Measurements from ENCODE around the gene DDX25.

The DDX25 gene

DNA sequence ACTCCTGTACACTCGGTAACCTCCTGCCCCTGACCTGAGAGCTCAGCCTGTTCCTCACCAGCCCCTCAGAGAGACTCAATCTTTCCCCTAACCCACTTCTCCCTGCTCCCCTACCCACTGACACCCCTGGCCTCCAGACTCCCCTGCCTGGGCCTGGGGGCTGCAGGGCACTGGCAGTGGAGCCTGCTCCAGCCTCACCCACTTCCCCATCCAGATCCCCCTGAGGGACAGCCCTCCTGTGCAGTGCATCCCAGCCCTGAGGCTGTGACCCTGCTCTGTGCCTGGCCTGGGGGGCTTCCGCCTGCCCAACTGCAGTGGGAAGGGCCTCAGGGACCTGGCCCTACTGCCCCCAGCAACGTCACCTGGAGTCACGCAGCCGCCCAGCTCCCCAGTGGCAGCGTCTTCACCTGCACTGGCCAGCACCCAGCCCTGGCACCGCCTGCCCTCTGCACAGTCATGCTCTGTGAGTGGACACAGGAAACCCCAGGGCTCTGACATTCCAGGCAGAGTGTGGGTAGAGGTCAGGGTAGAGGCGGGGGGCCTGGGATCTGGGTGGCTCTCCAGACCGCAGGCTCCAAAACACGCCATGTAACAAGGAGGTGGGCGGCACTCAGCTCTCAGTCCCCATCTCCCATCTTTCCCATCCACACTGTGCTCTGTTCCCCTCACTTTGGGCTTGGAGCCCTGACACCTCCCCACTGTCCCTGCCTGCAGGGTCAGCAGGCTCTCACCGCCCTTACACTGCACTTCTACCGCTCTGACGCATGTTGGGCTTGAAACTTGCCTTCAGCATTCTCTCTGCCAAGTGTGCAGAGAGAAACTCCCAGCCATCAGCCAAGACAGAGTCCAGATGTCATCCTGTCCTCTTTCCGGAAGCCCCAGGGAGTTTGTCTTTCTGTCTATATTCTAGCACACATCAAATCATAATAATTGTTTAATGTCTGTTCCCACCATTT, 46.7 kb downstream of the DDX25 start:
- peak; percentile 62 for DNase-seq (ENCODE audit: low spot score)

DNA sequence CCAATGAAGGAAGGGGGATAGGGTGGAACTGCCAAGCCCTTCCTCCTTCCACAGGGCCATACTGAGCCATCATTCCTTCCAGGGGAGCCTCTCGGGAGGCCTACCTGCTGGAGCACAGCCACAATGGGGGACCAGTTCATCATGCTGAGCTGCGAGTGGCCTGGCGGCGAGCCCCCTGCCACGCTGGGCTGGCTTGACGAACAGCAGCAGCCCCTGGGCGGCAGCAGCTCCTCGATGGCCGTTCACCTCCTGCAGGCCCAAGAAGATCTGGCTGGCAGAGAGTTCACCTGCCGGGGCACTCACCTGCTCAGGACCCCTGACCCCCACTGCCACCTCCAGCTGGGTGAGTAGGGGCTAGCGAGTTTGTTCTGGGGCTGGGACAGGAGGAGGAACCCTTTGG, 47.4 kb downstream of the DDX25 start:
- DNase-seq (ENCODE audit: low spot score) = no peak

DNA sequence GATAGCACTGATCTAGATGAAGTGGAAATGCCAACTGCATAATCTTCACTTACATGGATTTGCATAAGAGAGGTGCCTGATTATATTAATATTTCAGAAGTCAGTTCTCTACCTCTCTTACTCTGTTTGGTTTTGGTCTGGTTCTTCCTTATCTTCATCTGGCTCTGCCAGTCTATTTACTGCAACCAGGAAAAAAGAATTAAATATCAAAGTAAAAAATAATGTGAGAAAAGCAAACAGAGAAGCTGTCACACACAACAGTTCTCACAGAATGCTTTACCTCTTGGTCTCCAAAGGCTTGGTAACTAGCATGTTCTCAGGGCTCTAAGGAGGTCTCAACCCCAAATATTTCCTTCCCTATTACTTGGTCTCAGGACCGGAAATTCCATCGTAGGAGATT, 48.3 kb downstream of the DDX25 start:
- DNase-seq (ENCODE audit: low spot score) = no peak

DNA sequence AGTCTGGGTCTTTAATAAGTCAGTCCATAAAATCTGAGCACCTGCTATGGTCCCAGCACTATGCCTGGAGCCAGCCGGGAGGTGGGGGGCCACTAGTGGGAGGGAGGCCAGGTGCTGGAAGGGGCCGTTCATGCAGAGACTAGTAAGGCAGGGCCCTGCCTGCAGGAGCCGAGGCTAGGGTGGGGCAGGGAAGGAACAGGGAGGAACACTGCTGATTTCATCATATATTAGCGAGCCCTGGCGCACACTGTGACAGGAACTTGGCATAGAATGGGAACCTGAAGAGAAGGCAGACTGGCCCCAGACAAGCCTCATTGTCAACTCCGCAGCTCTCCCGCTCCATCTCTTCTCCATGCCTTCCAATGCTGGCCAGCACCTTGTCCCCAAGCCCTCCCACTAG, 48.7 kb downstream of the DDX25 start:
- no peak for DNase-seq (ENCODE audit: low spot score)

DNA sequence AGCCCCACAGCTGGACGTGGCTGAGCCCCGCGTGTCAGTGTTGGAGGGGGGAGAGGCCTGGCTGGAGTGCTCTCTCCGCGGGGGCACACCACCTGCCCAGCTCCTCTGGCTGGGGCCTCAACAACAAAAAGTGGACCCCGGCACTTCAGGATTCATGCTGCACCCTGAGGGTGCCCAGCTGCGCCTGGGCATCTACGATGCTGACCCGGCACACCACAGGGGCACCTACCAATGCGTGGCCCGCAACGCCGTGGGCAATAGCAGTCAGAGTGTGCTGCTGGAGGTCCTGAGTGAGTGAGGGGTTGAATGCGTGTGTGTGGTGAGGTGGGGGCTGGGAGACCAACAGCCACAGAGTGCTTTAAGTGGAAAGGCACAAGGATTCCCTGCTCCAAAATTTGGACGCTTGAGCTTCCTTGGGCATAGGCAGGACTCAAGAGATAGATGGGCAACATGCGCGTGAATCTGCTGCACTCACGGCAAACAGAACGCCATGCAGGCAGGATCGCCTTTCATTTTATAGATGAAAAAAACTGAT, 49.2 kb downstream of the DDX25 start:
- DNase-seq (ENCODE audit: low spot score) = no peak

DNA sequence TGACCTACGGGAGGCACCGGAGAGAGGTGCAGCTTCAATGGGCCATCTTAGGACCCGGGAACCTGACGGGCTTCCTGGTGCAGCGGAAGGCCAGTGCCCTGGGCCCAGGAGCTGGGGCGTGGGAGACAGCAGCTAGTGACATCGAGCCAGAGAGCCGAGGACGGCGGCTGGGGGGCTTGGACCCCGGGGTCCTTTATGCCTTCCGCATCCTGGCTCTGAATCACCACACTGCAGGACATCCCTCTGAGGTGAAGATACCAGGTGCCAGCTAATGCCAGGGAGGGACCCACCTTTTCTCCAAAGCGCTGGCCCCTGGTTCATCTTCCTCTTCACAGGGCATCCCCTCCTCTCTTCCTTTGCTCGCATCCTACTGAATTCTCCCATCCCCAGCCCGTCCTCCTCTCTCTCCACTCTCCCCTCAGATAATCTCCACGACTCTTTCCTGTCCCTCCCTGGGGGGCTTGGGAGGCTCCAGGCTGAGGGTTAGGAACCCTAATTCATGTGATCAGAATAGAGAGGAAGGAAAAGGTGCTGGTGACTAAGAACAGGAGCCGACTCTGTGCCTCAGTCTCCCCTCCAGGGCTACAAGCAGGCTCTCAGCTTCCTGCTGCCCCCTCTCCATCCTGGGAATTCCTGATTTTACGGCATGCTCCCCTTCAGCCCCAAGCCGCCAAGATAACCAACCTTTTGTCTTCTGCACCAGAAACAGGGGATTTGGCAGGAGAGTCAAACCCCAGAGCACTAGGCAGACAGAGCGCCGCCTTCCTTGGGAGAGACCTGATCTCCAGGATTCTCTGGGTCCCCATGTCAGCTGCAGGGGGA, 50.0 kb downstream of the DDX25 start:
- DNase-seq (ENCODE audit: low spot score) = no peak

DNA sequence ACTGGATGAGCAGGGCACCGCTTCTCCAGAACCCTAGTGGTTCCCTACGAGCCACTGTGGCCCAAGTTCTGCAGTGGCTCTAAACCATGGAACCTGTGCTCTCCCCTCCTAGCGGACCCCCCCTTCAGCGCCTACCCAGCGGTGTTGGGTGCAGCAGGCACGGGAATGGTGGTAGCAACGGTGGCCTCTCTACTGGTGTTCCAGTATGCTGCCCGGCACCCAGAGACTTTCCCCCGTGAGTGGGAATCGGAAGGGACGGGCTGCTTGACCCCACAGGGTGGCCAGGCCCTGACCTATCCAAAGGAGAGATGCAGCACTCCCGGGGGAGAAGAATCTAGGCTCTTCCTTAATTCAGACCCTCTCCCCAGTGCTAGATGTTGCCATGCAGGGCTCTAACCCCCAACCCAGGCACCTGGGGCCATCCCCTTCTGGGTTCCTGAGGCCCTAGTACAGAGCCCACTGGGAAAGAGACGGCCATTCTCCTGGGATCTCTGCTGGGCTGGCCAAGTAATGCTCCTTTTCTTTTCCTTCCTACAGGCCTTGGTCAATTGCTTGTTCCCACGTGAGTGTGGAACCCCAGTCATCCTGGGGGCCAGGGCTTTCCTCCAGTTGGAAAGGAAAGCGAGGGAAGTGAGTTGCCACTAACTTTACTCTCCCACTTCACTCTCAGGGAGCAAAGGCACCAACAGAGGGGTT, 50.8 kb downstream of the DDX25 start:
- no peak for DNase-seq (ENCODE audit: low spot score)

DNA sequence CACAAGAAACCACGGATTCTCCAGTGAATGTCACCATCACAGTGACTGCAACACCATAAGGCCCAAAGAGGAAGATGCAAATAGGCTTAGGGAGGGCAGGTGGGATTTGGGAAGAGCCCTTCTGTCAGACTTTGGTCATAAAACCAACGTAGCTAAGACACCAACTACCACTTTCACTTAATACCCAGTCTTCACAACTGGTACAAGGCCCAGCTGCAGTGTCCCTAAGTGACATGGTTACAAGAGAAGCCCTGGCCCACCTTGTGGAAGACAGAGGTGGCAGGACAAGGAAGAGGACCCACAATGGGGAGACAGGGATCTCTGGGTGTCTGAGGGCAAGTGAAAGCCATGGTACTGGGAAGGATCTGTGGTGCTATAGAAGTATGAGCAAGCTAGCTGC, 51.5 kb downstream of the DDX25 start:
- no peak for DNase-seq (ENCODE audit: low spot score)

DNA sequence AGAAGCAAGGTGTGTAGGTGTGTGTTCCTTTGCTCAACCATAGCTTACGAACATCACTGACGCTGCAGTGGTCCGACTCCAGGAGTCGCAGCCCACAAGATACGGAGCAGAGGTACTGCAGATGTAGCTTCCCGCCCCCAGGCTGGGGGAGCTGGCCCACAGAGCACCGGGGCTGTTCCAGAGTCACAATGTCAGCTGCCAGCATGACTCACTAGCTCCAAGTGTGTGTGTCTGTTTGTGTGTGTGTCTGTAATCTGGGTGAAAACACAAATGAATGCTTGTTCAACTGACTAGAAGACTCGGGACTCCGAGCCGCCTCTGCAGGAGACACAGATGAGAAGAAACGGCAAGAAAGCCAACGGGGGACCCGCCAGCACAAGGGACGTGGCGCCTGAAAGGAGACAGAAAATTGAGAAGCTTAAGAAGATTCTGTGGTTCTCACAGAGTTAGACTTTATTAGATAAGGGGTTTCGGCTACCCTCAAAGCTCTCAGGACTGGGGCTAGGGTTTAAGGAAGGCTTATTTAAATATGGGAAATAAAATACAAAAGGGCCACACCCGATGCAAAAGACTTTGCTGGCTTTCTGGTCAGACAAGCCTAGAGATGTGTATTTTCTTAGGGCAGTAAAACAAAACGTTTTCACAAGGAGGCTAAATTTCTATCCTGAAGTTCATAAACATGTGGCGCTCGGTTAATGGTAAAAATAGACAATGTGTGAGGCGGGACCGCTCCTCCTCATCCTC, 52.3 kb downstream of the DDX25 start:
- DNase-seq (ENCODE audit: low spot score) = no peak

DNA sequence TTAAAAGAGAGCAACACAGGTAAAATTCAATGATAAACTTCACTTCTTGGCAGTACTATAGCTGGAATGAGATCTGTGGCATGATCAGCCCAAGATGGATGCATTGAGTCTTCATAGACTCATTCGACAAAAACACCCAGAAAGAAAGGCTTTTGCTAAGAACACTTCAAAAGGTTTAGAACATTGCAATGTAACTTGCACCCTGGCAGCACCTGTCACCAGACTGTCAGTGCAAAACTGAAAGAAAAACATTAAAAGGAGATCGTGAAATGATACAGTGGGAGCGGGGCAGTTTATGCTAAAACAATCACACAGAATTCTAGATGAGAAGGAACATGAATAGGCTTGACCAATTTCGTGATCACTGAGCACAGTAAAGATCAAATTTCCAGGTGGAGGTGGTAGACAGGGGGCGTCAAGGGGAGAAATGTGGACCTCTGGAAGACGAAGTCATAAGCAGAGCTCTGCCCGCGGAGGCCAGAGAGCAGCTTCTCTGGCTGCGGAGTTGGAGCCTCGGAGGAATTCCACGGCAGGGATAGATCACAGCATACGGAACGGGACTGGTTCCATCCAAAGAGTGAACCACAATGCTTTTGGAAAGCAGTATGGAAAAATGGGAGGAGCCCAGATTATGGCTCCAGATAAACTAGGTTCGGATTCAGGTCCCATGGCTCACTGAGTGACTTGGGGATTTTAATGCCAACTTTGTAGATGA, 53.5 kb downstream of the DDX25 start:
- no peak for DNase-seq (ENCODE audit: low spot score)

DNA sequence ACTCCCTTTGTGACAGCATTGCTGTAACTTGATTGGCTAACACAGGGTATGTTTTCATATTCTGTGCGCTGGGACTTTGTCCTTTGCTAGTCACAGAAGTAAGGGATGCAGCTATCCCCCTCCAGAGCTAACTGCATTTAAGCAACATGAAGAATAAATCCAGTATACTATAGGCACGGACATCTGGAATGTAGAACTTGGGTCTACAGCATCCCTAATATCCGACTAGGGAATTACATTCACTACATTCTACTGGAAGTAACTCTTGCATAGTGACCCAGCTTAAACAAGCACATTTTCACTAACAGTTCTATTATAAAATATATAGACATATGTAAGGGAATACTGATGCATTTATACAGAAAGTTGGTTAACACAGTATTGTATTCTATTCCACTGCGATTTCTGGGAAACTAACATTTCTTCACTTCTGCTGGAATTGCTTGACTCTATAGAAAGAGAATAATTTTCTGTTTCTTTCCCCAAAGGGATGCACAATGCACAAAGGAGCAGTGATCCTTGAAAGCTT, 54.6 kb downstream of the DDX25 start:
- no peak for DNase-seq (ENCODE audit: low spot score)

DNA sequence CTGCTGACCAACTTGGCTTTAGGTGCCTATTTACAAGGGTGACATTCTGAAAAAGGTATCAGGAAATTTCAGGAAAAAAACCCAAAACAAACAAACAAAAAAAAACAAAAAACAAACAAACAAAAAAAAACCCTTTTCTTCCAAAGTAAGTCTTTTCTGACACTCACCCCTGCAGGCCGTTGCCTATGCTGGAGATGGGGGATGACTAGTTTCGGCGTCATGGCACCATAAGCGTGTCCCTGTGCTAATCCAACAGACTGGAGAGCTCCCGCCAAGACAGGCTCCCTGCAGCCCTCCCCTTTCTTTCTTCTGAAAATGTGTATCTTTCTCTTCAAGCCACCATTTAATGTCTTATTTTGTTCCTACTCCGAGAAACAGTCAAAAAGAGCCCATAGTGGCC, 55.2 kb downstream of the DDX25 start:
- DNase-seq (ENCODE audit: low spot score) = no peak

DNA sequence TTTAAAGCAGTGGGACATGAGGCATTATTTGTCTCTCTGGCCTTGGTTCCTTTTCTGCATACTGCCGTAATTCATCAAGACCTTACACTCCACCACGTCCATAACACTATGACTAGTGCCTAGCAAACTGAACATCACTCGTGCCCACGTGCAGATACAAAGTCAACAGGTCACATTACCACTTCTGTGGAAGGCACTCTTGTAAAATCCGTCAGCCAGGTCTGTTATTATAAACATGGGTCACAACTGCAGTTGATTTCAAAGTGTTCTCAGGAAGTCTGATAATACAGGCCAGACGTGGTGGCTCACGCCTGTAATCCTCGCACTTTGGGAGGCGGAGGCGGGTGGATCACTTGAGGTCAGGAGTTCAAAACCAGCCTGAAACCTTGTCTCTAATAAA, 55.6 kb downstream of the DDX25 start:
- no peak for DNase-seq (ENCODE audit: low spot score)

DNA sequence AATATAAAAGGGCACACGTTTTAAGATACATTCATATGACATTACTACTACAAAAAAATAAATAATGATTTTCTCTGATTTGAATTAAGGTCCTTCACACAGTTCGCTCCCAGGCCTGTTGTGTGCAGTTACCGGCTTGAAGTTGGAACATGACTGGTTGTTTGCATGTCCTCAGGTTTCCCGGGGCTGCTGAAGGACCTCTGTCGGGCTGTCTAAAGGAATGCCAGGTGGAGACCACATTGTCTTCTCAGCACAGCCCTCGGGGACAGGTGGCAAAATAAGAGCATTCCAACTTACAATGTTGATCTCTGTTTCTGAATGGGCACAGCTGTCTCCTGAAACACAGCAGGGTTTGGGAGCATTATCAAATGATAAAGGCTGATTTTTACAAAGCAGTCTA, 56.5 kb downstream of the DDX25 start:
- no peak for DNase-seq (ENCODE audit: low spot score)

DNA sequence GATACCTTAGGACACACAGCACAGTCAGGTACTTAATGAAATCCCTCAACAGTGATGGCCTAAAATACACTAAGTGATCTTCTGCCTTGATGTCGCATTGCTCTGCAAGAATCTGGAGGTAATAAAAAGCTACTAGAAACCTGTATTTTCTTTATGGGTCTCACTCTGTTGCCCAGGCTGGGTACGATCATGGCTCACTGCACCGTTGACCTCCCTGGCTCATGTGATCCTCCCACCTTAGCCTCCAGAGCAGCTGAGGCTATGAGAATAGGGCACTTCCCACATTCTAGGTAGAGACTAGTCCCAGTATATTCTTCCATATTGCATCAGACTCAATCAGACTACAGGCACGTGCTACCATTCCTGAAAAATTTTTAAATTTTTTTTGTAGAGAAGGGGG, 63.2 kb downstream of the DDX25 start:
- DNase-seq (ENCODE audit: low spot score) = no peak

DNA sequence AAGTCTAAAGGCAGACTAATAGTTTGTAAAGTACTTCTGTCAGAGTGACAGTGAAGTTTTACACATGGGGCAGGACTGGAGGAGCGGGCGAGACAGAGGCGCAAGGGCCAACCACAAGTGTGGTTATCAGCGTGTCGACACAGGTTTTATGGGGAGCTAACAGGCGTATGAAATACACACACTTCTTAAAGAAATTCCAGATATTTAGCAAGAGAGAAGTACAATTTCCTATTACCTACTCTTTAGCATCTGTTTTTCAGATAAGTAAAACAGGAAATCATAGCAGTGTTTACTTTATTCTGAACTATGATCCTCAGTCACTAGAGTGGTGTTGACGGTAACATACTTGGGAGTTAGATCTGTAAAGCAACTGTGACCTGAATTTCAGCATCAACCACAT, 64.0 kb downstream of the DDX25 start:
- DNase-seq (ENCODE audit: low spot score) = no peak

DNA sequence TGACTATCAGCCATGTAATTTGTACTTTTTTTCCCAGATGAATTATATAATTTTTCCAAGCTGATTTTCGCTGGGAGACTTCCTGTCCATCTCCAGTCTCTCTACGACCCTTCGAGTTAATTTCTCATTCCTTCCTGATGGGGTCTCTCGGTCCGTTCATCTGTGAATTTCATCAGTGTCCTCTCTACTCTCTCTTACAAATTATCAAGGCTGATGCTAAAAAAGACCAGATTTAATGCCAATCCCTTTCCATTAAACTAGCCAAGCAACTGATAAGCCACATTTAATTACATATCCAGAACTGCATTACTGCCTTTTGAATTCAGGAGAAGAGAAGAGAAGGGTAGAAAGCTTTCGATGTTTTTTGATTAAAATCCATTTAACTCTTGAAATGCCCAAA, 67.3 kb downstream of the DDX25 start:
- no peak for DNase-seq (ENCODE audit: low spot score)

DNA sequence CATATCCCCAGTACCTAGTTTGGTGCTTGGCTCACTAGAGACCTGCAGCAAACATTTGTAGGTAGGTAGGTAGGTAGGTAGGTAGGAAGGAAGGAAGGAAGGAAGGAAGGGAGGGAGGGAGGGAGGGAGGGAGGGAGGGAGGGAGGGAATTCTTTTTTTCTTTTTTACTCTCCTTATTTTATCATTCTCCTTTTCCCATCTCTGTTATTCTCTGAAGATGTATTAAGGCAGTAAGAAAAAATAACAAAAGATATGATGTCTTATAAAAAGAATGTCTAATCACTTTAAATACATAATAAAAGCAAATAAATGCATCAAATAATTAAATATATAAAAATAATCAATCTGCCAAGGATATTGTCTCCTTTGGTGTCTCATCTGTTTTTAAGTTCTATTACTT, 70.0 kb downstream of the DDX25 start:
- DNase-seq (ENCODE audit: low spot score) = no peak

DNA sequence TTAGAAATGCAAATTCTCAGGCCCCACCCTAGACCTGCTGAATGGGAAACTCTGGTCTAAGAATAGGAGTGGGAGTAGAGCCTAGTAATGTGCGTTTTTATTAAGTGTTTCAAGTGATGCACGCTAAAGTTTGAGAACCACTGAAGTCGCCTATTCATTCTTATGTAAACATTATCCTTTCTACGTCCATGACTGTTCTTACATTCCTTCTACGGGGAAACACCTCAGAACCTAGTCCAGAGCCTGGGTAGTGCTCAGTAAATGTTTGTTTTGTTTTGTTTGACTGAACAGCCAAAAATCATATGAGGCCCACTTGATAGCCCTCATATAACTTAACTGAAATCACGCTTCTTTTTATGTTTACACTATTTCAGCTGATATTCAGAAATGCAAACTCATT, 71.3 kb downstream of the DDX25 start:
- no peak for DNase-seq (ENCODE audit: low spot score)

DNA sequence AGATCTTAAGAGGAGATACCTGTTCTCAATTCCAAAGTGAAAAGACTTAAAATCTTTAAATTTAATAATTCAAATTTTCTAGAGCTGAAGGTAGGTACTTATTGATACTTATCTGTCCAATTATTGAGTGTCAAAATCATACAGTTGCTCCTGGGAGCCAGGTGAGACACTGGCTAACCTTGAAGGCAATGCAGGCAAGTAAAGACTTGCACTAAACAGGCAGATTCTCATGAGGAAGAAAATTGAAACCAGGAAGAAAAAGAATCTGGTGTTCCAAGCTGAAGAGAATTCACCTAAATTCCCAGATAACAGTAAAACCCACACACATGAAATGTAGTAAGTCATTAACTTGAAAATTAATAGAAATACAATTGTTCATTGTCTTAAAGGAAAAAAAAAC, 71.8 kb downstream of the DDX25 start:
- no peak for DNase-seq (ENCODE audit: low spot score)

DNA sequence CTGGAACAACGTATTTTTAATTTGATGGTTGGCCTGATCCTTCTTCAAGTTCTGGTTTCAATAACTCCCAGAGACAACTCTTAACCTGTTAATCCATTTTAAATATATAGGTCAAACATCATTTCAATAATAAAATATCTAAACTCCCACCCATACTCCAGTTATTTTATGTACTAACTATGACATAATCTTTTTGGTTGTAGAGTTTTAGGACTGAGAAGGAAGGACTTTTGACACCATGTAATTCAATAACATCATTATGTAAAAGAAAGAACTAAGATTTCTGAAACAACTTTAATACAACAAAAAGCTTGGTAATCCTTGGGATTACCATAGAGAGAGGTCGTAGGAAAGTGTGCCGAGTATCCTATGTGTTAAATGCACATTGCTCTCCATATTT, 73.0 kb downstream of the DDX25 start:
- DNase-seq (ENCODE audit: low spot score) = no peak

All from AG08395 (cell line).